Measurements from ENCODE around the gene RARRES2.
"Not testable (repeated sequence)": the region's sequence is repeated elsewhere in the genome, so short reads cannot be mapped to it uniquely, and the experiment has no call there.

The RARRES2 gene

GRCh38 chr7:150316987-150317386, 24.4 kb downstream of the RARRES2 start:
- H3K9me3 ChIP-seq (ENCODE audit: insufficient read depth, low read depth, low read length); H3K4ac ChIP-seq (ENCODE audit: low read depth, low read length); H4K8ac ChIP-seq (ENCODE audit: low read depth, low read length); H2BK120ac ChIP-seq (ENCODE audit: insufficient read depth, low read length, poor library complexity); H2BK5ac ChIP-seq (ENCODE audit: low read depth, low read length, poor library complexity); H3K23ac ChIP-seq (ENCODE audit: low read length); H2BK12ac ChIP-seq (ENCODE audit: low read length); H3K4me2 ChIP-seq (ENCODE audit: low read length); DNase-seq; H3K36me3 ChIP-seq (ENCODE audit: control insufficient read depth in 1 of 2, insufficient read depth in 2 of 2, low read length in 2 of 2); H3K79me2 ChIP-seq (ENCODE audit: control insufficient read depth, insufficient read depth, low read length, poor library complexity); H3K18ac ChIP-seq (ENCODE audit: low read length); H4K12ac ChIP-seq (ENCODE audit: low read depth, low read length); H3K9ac ChIP-seq (ENCODE audit: low read length); H2AK5ac ChIP-seq (ENCODE audit: low read length); H3K14ac ChIP-seq (ENCODE audit: low read length); H3K27ac ChIP-seq (ENCODE audit: low read depth, low read length); H2AFZ ChIP-seq (ENCODE audit: insufficient read depth, low read length, poor library complexity); H3K4me3 ChIP-seq (ENCODE audit: low read depth, low read length); H3K27me3 ChIP-seq (ENCODE audit: insufficient read depth, low read length): not testable (repeated sequence)
- no CpG with 5 or more reads among the region's 6 CpGs for WGBS (ENCODE audit: extremely low coverage, insufficient coverage, insufficient read length)
- Histone ChIP-seq H4K91ac (ENCODE audit: low read depth, low read length) (peak overlapping the region; percentile 51), H3K4me1 (ENCODE audit: control insufficient read depth in 1 of 2, insufficient read depth in 2 of 2, low read length in 2 of 2) (peaks cover 19 to 23% of the 10 kb centered on the region in 2 experiments), H3K79me1 (ENCODE audit: low read length) (peaks cover 32% of the 10 kb centered on the region)

DNA sequence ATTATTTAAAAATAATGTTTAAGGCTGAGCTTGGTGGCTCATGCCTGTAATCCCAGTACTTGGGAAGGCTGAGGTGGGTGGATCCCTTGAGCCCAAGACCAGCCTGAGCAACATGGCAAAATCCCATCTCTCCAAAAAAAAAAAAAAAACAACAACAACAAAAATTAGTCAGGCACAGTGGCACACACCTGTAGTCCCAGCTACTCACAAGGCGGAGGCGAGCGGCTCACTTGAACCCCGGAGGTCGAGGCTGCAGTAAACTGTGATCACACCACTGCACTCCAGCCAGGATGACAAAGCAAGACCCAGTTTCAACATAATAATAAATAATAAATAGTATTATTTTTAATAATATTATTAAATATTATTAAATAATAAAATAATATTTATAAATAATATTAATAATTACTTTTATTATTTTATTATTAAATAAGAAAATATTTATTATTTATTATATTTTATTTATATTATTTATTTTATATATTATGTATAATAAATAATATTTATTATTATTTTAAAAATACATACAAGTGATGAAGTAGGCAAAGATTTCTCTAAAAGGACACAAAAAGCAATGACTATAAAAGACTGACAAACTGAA, 26.7 kb downstream of the RARRES2 start:
- Histone ChIP-seq H3K4ac (ENCODE audit: low read depth, low read length) (no peak overlapping the region), H3K27ac (ENCODE audit: low read depth, low read length) (no peak overlapping the region), H3K27me3 (ENCODE audit: insufficient read depth, low read length) (no peaks in the 10 kb centered on the region), H3K9ac (ENCODE audit: low read length) (no peak overlapping the region), H3K14ac (ENCODE audit: low read length) (no peak overlapping the region), H4K91ac (ENCODE audit: low read depth, low read length) (no peak overlapping the region), H2BK120ac (ENCODE audit: insufficient read depth, low read length, poor library complexity) (peak overlapping the region; percentile 53), H2BK5ac (ENCODE audit: low read depth, low read length, poor library complexity) (no peak overlapping the region), H4K8ac (ENCODE audit: low read depth, low read length) (no peak overlapping the region), H3K9me3 (ENCODE audit: insufficient read depth, low read depth, low read length) (peaks cover 2% of the 10 kb centered on the region), H2AK5ac (ENCODE audit: low read length) (no peak overlapping the region), H3K4me2 (ENCODE audit: low read length) (no peak overlapping the region), H3K4me3 (ENCODE audit: low read depth, low read length) (no peak overlapping the region), H3K4me1 (ENCODE audit: control insufficient read depth in 1 of 2, insufficient read depth in 2 of 2, low read length in 2 of 2) (peaks cover 20 to 21% of the 10 kb centered on the region in 2 experiments), H3K23ac (ENCODE audit: low read length) (no peak overlapping the region), H2BK12ac (ENCODE audit: low read length) (peak overlapping the region; percentile 17), H3K79me1 (ENCODE audit: low read length) (peaks cover 31% of the 10 kb centered on the region), H4K12ac (ENCODE audit: low read depth, low read length) (no peak overlapping the region), H3K18ac (ENCODE audit: low read length) (no peak overlapping the region), H3K79me2 (ENCODE audit: control insufficient read depth, insufficient read depth, low read length, poor library complexity) (peaks cover 1% of the 10 kb centered on the region), H3K36me3 (ENCODE audit: control insufficient read depth in 1 of 2, insufficient read depth in 2 of 2, low read length in 2 of 2) (no peaks in the 10 kb centered on the region), H2AFZ (ENCODE audit: insufficient read depth, low read length, poor library complexity) (no peak overlapping the region)
- WGBS (ENCODE audit: extremely low coverage, insufficient coverage, insufficient read length): no CpG with 5 or more reads among the region's 5 CpGs
- DNase-seq: no peak

DNA sequence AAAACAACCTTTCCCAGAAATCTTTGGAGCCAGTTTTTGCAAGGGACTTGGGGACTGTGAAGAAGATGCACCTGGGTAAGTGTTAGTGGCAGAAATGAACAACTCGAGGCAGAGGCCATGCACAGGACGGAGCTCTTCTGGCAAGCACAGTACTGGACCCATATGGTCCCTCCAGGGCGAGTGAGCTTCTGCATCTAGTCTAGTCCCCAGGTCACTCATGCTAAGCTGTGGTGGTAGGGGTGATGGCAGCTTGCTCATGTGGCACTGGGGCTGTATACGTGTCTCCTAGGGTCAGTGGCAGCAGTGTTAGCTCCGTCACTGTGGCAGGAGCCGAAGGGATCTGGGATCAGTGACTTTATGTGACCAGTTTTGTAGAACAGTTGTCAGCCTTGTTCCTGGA, 27.6 kb downstream of the RARRES2 start:
- WGBS (ENCODE audit: extremely low coverage, insufficient coverage, insufficient read length): no CpG with 5 or more reads among the region's 6 CpGs
- Histone ChIP-seq H2AFZ (ENCODE audit: insufficient read depth, low read length, poor library complexity) (peak overlapping the region; percentile 48), H4K91ac (ENCODE audit: low read depth, low read length) (peak overlapping the region; percentile 91), H2AK5ac (ENCODE audit: low read length) (peak overlapping the region; percentile 96), H3K9ac (ENCODE audit: low read length) (no peak overlapping the region), H2BK120ac (ENCODE audit: insufficient read depth, low read length, poor library complexity) (peak overlapping the region; percentile 94), H3K14ac (ENCODE audit: low read length) (peak overlapping the region; percentile 94), H3K4me3 (ENCODE audit: low read depth, low read length) (no peak overlapping the region), H3K18ac (ENCODE audit: low read length) (peak overlapping the region; percentile 73), H2BK12ac (ENCODE audit: low read length) (peak overlapping the region; percentile 99), H3K4me2 (ENCODE audit: low read length) (no peak overlapping the region), H3K27me3 (ENCODE audit: insufficient read depth, low read length) (no peaks in the 10 kb centered on the region), H3K27ac (ENCODE audit: low read depth, low read length) (peak overlapping the region; percentile 92), H3K4me1 (ENCODE audit: control insufficient read depth in 1 of 2, insufficient read depth in 2 of 2, low read length in 2 of 2) (peaks cover 18% of the 10 kb centered on the region in 2 experiments), H2BK5ac (ENCODE audit: low read depth, low read length, poor library complexity) (peak overlapping the region; percentile 52), H3K9me3 (ENCODE audit: insufficient read depth, low read depth, low read length) (peaks cover 2% of the 10 kb centered on the region), H3K23ac (ENCODE audit: low read length) (peak overlapping the region; percentile 18), H3K79me2 (ENCODE audit: control insufficient read depth, insufficient read depth, low read length, poor library complexity) (peaks cover 1% of the 10 kb centered on the region), H3K36me3 (ENCODE audit: control insufficient read depth in 1 of 2, insufficient read depth in 2 of 2, low read length in 2 of 2) (no peaks in the 10 kb centered on the region), H4K12ac (ENCODE audit: low read depth, low read length) (peak overlapping the region; percentile 39), H3K4ac (ENCODE audit: low read depth, low read length) (peak overlapping the region; percentile 46), H3K79me1 (ENCODE audit: low read length) (peaks cover 29% of the 10 kb centered on the region), H4K8ac (ENCODE audit: low read depth, low read length) (peak overlapping the region; percentile 55)
- DNase-seq: no peak

GRCh38 chr7:150313367-150313809, 28.0 kb downstream of the RARRES2 start:
- Histone ChIP-seq H3K4me3 (ENCODE audit: low read depth, low read length) (no peak overlapping the region), H3K18ac (ENCODE audit: low read length) (peak overlapping the region; percentile 73), H3K9ac (ENCODE audit: low read length) (no peak overlapping the region), H4K12ac (ENCODE audit: low read depth, low read length) (no peak overlapping the region), H2AFZ (ENCODE audit: insufficient read depth, low read length, poor library complexity) (no peak overlapping the region), H4K91ac (ENCODE audit: low read depth, low read length) (peak overlapping the region; percentile 92), H3K4me2 (ENCODE audit: low read length) (no peak overlapping the region), H3K27ac (ENCODE audit: low read depth, low read length) (peak overlapping the region; percentile 92), H2BK120ac (ENCODE audit: insufficient read depth, low read length, poor library complexity) (peak overlapping the region; percentile 94), H4K8ac (ENCODE audit: low read depth, low read length) (peak overlapping the region; percentile 10), H3K4me1 (ENCODE audit: control insufficient read depth in 1 of 2, insufficient read depth in 2 of 2, low read length in 2 of 2) (peaks cover 17 to 18% of the 10 kb centered on the region in 2 experiments), H3K14ac (ENCODE audit: low read length) (peak overlapping the region; percentile 94), H3K79me2 (ENCODE audit: control insufficient read depth, insufficient read depth, low read length, poor library complexity) (peaks cover 1% of the 10 kb centered on the region), H2BK12ac (ENCODE audit: low read length) (peak overlapping the region; percentile 99), H3K36me3 (ENCODE audit: control insufficient read depth in 1 of 2, insufficient read depth in 2 of 2, low read length in 2 of 2) (no peaks in the 10 kb centered on the region), H3K4ac (ENCODE audit: low read depth, low read length) (no peak overlapping the region), H3K9me3 (ENCODE audit: insufficient read depth, low read depth, low read length) (peaks cover 2% of the 10 kb centered on the region), H3K23ac (ENCODE audit: low read length) (no peak overlapping the region), H2BK5ac (ENCODE audit: low read depth, low read length, poor library complexity) (peak overlapping the region; percentile 98), H2AK5ac (ENCODE audit: low read length) (no peak overlapping the region), H3K27me3 (ENCODE audit: insufficient read depth, low read length) (no peaks in the 10 kb centered on the region), H3K79me1 (ENCODE audit: low read length) (peaks cover 29% of the 10 kb centered on the region)
- no CpG with 5 or more reads among the region's 3 CpGs for WGBS (ENCODE audit: extremely low coverage, insufficient coverage, insufficient read length)
- DNase-seq: no peak

Measured in trophoblast cell (in vitro differentiated cells and primary cell).